ENCODE measurements around the gene INTS2.
"Not testable (repeated sequence)": the region's sequence is repeated elsewhere in the genome, so short reads cannot be mapped to it uniquely, and the experiment has no call there.

INTS2 gene
- 55.7 to 60.6 reads per million in 2 donors for total RNA-seq

GRCh38 chr17:61927208-61928100, at the start of gene INTS2:
Gene INTS2, minus strand, starts transcription at chr17:61927982. Its CDS starts 1,338 bp downstream, at chr17:61926644.
- DNase-seq, result peak; percentile 84

GRCh38 chr17:61974115-61974514, 46.3 kb upstream of the INTS2 start:
- DNase-seq, result no peak

- no peak for DNase-seq
Measured at GRCh38 chr17:61972311-61972710, 44.5 kb upstream of the INTS2 start.

GRCh38 chr17:61970030-61970429, 42.2 kb upstream of the INTS2 start:
- no peak for DNase-seq

GRCh38 chr17:61968757-61969156, 41.0 kb upstream of the INTS2 start:
- no peak for DNase-seq

GRCh38 chr17:61967729-61968128, 39.9 kb upstream of the INTS2 start:
- DNase-seq, result no peak

- no peak for DNase-seq
Measured at GRCh38 chr17:61966191-61966590, 38.4 kb upstream of the INTS2 start.

GRCh38 chr17:61955619-61956018, 27.8 kb upstream of the INTS2 start:
- DNase-seq, result no peak

- DNase-seq, result no peak
Measured at GRCh38 chr17:61947367-61948078, 19.7 kb upstream of the INTS2 start.

GRCh38 chr17:61946359-61946758, 18.6 kb upstream of the INTS2 start:
- no peak for DNase-seq

GRCh38 chr17:61943117-61943516, 15.3 kb upstream of the INTS2 start:
- DNase-seq, result no peak

GRCh38 chr17:61942085-61942484, 14.3 kb upstream of the INTS2 start:
- DNase-seq, result no peak

GRCh38 chr17:61928101-61928436, 287 bp upstream of the INTS2 start:
- no peak for DNase-seq

GRCh38 chr17:61926826-61927207, 965 bp downstream of the INTS2 start:
- no peak for DNase-seq

- DNase-seq, result not testable (repeated sequence)
Measured at GRCh38 chr17:61915162-61915561, 12.6 kb downstream of the INTS2 start.

GRCh38 chr17:61908292-61909037, 19.3 kb downstream of the INTS2 start:
- no peak for DNase-seq

- no peak for DNase-seq
Measured at GRCh38 chr17:61907361-61907760, 20.4 kb downstream of the INTS2 start.

GRCh38 chr17:61904094-61904710, 23.6 kb downstream of the INTS2 start:
- DNase-seq, result no peak

GRCh38 chr17:61903251-61903650, 24.5 kb downstream of the INTS2 start:
- DNase-seq, result no peak

- DNase-seq, result no peak
Measured at GRCh38 chr17:61897548-61898180, 30.1 kb downstream of the INTS2 start.

GRCh38 chr17:61895391-61895790, 32.4 kb downstream of the INTS2 start:
- DNase-seq, result no peak

GRCh38 chr17:61894310-61894709, 33.5 kb downstream of the INTS2 start:
- not testable (repeated sequence) for DNase-seq

All from activated gamma-delta T cell (primary cell).